GM18520 (cell line): ENCODE data around the gene VMP1.
"Not testable (repeated sequence)": the region's sequence is repeated elsewhere in the genome, so short reads cannot be mapped to it uniquely, and the experiment has no call there.

Experiments
- ATAC-seq: cut with Tn5 transposase; IDR thresholded peaks from one replicate; pipeline ENCODE4 v1.9.1; 2021; ENCODE audit not compliant: unreplicated experiment

VMP1 gene

GRCh38 chr17:59753522-59754467, 46.3 kb downstream of the VMP1 start:
- ATAC-seq: peak; percentile 75

DNA sequence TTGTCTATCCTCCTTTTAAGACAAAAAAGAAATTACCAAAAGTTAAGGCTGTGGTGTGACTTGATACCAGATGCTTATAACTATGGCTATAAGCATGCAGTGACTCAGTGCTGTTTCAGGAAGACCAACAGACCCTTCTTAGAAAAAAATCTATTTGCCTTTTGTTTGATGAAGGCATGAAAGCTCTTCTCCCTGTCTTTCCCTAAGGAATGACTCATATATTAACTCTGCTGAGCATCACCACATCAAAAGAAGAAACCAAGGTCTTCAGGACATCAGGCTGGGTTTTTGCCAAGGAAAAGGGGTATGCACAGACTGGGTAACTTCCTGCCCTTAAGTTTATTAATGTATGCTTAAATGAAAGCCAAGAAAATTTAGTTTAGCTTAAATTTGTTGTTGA, 47.1 kb downstream of the VMP1 start:
- no peak for ATAC-seq

DNA sequence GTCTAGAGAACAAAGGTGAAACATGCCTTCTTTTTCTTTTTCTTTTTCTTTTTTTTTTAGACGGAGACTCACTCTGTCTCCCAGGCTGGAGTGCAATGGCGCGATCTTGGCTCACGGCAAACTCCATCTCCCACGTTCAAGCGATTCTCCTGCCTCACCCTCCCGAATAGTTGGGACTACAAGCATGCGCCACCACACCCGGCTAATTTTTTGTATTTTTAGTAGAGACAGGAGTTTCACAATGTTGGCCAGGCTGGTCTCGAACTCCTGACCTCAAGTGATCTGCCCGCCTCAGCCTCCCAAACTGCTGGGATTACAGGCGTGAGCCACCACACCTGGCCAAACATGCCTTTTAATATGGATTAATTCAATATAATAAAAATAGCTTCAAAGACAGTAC, 47.6 kb downstream of the VMP1 start:
- not testable (repeated sequence) for ATAC-seq

- ATAC-seq: no peak
These were observed 48.9 kb downstream of the VMP1 start for GRCh38 chr17:59756236-59756818.

GRCh38 chr17:59757043-59757442, 49.6 kb downstream of the VMP1 start:
- ATAC-seq: no peak

- ATAC-seq: no peak
These were observed 50.0 kb downstream of the VMP1 start for GRCh38 chr17:59757470-59757869.

DNA sequence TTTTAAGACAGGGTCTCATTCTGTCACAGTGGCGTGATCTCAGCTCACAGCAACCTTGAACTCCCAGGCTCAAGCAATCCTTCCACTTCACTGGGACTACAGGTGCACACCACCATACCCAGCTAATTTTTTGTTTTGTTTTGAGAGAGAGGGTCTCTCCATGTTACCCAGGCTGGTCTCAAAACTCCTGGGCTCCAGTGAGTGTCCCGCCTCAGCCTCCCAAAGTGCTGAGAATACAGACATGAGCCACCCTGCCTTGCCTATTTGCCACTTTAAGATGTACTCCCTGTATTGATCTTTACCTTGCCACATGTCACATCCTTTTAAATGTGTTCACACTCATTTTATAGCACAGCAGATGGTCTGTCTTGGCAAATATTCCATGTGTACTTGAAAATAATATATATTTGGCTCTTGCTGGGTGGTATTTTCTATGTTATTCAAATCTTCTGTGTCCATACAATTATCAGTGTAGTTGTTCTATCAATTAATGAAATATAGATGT, 50.5 kb downstream of the VMP1 start:
- ATAC-seq: no peak

DNA sequence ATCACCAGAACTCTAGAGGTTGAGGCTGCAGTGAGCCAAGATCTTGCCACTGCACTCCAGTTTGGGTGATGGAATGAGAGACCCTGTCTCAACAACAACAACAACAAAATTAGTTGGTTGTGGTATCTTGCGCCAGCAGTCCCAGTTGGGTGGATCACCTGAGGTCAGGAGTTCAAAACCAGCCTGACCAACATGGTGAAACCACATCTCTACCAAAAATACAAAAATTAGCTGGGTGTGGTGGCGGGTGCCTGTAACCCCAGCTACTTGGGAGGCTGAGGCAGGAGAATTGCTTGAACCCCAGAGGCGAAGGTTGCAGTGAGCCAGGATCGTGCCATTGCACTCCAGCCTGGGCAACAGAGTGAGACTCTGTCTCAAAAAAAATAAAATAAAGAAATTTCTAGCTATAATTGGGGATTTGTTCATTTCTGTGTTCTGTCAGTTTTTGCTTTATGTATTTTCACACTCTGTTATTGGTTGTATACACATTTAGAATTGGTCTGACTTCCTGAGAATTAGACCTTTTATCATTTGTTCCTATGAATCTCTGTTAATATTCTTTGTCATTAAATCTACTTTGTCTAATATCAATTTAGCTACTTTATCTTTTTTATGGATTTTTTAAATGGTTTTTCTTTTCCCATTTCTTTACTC, 51.7 kb downstream of the VMP1 start:
- not testable (repeated sequence) for ATAC-seq

- no peak for ATAC-seq
These were observed 52.7 kb downstream of the VMP1 start for GRCh38 chr17:59760160-59760559.

DNA sequence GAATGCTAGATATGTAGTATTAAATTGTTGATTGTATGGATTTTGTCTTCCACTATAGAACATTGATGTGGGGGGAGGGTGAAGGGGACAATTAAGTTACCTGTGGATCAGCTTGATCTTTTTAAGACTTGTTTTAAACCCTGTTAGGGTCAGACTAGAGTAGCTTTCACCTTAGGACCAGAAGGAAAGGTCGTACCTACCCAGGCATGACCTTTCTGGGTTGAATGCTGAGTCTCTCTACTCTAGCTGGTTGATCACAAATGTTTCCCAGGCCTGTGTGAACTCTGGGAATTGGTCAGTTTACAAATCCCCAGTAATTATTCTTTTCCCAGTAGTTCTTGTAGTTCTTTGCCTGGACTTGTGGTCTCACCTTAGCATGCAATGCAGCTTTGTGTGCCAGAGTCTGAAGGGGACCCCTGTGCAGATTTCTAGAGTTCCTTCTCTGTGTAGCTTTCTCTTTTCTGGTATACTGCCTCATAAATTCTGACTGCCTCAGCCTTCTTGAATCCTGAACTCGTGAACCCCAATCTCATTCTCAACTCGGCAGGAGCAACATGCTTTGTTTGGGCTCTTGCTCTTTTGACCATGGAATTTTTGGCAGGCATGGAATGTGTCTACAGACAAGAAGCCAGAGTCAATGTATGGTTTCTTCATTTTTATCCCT, 54.1 kb downstream of the VMP1 start:
- ATAC-seq: no peak

DNA sequence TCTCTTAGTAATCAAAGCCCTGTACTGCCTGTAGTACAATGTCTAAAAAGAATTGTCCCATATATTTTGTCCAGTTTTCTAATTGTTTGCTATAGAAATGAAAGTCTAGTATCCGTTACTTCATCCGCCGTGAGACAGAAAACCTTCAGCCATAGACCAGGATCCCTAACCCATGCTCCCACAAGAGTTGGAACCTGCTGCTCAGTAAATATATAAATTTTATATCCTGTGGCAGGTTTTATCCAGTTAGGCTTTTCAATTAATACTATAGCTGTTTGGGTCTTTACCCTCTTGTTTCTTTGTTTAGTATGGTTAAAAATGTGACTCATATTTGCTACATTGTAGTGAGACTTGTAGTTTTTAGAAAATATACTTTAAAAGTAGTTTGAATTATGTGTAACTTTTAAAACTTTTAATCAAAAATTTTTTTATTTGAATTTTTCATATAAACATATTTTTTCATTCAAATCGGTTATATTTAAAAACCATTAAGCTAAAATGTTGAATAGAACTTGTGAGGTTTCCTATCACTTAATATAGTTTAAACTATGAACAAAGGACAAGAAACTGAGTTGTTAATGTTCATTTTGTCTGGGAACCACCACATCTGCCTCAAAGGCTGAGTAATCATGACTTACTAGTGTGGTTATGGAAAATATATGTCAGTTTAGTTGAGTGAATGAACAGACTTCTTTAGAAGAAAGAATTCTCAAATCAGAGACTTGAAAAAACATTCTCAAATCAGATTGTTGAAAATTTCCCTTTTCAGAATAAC, 54.8 kb downstream of the VMP1 start:
- no peak for ATAC-seq

- no peak for ATAC-seq
These were observed 55.4 kb downstream of the VMP1 start for GRCh38 chr17:59762824-59763374.

GRCh38 chr17:59763861-59764260, 56.4 kb downstream of the VMP1 start:
- no peak for ATAC-seq

- no peak for ATAC-seq
These were observed 56.9 kb downstream of the VMP1 start for GRCh38 chr17:59764292-59764741.

- no peak for ATAC-seq
These were observed 57.6 kb downstream of the VMP1 start for GRCh38 chr17:59765038-59765437.

- ATAC-seq: no peak
These were observed 59.0 kb downstream of the VMP1 start for GRCh38 chr17:59766491-59766890.

DNA sequence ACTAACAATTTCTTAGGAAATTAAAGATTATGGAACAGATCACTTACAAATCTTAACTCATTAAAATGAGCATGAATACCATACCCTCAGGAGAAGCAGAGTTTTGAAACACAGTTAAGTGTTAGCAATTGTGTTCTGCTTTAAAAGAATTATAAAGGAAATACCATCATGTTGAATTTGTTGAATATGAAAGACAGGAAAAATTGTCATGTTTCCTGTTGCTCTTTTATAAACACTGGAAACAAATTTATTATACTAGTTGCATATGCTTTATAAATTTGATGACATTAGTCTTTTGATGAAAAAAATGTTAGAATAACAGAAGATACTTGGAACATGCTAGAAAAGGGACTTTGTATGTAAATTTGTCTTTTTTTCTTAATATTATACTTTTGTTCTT, 59.7 kb downstream of the VMP1 start:
- no peak for ATAC-seq

DNA sequence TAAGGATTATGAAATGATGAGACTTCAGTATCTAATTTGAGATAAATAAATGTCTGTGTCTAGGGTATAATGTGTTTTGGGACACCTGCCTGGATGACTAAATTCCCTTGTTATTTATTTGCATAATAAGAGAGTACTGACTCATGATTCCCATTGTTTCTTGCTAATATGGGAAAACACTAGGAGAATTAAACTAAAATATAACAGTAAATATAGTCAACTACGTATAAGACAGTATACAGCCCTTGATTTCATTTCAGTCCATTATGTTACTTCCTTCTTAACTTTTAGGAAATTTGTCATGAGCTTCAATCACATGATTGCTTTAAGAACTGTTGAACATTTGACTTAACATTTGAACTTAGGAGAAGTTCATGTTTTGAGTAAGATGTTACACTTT, 62.4 kb downstream of the VMP1 start:
- no peak for ATAC-seq

DNA sequence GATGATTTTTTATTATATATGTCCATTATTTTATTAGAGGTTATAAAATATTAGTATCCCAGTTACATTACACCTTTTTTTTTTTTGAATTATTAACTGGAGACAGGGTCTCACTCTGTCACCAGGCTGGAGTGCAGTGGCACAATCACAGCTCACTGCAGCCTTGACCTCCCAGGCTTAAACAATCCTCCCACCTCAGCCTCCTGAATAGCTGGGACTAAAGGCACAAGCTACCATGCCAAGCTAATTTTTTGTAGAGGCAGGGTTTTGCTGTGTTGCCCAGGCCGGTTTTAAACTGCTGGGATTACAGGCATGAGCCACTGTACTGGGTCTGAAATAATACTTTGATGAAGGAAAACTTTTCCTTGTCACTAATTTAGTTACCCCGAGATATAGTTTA, 63.6 kb downstream of the VMP1 start:
- ATAC-seq: no peak

DNA sequence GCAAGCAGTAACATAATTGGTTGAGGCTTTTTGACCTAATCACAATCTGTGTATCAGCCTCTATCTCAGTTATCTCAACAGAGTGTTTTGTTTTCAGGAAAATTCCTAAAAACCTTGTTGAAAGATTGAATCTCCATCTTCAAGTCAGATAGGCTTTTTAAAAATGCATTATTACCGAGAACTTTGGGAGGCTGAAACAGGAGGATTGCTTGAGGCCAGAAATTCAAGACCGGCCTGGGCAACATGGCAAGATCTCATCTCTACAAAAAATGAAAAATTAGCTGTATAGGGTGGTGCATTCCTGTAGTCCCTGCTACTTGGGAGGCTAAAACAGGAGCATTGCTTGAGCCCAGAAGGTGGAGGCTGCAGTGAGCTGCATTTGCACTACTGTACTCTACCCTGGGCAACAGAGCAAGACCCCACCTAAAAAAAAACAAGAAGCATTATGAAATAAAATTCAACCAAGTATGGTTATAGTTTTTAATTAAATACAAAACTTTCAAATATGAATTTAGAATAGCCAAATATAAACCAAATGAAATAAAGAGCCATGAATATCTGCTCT, 68.4 kb downstream of the VMP1 start:
- no peak for ATAC-seq
